ENCODE measurements around the gene TTC22.
"Not testable (repeated sequence)": the region's sequence is repeated elsewhere in the genome, so short reads cannot be mapped to it uniquely, and the experiment has no call there.

TTC22 gene

DNA sequence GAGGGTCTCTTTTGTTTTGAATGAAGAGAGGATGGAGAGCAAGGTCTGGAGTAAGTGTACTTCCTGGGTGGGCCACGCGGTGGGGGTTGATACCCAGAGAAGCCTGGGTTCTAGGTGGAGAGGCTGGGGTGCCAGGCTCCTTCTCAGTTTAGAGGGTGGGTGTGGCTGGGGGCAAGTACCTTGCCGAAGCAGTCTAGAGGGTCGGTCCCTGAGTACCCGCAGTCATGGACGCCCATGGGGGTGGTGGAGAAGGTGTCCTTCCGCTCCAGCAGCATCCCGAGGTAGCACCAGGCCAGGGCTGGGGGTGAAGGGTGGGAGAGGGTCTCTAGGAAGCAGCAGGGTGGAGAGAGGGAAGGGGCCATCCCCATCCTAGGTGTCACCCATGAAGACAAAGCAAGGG is 14.3 kb downstream of the TTC22 start:
- DNase-seq (ENCODE audit: low read depth in 3 of 3, low spot score in 1 of 3) = no peak

DNA sequence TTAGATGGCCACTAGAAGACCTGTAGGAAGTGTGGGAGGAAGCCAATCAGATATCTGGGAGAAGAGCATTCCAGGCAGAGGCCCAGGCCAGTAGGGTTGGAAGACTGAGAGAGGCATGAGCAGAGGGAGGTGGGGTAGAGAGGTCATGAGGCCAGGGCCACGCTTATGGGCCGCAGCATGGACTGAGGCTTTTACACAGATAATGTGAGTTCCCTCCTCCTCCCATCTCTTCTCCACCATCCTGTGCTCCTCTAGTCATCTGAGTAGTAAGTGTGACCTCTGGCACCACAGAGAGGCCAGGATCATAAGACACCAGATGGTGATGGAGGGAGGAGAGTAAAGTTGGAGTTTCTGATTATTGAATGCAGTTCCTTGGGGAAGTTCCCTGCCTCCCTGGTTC is 17.1 kb downstream of the TTC22 start:
- no peak for DNase-seq (ENCODE audit: low read depth in 3 of 3, low spot score in 1 of 3)

DNA sequence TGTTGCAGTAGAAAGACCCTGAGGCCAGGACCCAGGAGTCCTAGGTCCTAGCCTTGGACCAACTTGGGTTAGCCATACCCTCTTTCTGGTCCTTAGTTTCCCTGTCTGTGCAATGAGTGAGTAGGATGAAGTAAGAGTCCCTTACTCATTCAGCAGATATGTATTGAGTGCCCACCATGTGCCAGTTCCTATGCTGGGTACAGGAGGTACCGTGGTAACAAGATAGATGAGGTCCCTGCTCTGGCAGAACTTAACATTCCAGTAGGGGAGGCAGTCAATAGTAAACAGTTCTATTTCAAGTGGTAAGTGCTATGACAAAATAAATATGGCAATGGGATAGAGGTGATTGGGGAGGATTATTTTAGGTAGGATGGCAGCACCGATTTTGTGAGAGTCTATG is 18.5 kb downstream of the TTC22 start:
- DNase-seq (ENCODE audit: low read depth in 3 of 3, low spot score in 1 of 3) = no peak

DNA sequence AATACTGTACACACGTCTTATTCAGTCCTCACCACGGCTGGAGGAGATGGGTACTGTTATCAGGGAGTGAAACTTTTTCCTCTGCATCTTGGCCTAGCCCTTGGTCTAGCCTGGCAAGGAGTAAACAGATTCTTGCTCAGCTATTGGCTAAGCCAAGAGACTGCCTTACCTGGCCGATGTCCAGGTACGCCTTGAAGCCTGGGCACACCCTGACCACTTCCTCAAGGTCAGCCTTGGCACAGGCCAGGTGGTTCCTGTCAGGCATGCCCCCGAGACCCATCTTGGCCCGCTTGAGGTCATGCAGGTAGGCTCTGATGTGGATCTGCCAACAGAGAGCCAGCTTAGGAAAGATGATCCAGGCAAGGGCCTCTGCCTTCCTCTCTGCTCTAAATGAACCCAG is 19.0 kb downstream of the TTC22 start:
- no peak for DNase-seq (ENCODE audit: low read depth in 3 of 3, low spot score in 1 of 3)

DNA sequence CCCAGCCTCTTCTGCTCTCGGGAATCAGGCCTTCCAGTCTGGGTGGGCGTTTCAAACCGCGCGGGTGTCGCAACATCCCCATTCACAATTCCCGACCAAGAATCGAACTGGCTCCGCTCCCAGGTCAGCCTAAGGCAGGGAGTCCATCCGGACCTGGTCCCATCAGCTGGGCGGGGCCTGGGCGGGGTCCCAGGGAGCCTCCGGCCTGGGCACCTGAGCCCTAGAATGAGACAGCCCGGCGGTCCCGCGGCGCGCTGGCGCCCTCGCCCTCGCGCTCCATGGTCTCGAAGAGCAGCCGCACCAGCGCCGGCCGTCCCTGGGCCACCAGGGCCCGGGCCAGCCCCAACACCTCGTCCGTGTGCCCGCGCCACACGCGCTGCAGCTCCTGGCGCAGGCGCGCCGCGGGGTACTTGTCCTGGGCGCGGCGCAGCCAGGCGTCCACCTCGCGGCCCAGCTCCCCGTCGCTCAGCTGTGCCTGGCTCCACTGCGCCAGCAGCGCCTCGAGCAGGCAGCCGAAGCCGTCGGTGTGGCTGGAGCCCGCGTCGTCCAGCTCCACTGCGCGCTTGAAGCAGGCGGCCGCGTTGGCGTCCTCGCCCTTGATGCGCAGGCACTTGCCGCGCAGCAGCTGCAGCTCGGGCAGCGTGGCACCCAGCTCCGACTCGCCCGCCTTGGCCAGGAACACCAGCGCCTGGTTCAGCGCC is 19.9 kb downstream of the TTC22 start:
- no peak for DNase-seq (ENCODE audit: low read depth in 3 of 3, low spot score in 1 of 3)

DNA sequence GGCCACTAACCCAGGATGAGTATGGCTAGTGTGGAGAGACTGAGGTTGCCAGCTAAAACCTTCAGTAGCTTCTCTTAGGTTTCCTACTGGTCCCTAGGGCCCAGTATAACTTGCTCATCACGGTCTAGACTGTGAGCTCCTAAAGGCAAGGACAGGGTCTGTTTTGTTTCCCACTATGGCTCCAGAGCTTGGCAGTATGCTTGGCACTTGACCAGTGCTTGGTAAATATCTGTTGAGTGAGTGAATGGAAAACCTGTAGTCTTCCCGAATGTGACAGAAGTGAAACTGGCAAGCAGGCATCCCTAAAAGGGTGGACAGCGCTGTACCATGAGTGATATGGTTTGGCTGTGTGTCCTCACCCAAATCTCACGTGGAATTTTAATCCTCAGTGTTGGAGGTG is 23.7 kb downstream of the TTC22 start:
- DNase-seq (ENCODE audit: low read depth in 3 of 3, low spot score in 1 of 3) = no peak

DNA sequence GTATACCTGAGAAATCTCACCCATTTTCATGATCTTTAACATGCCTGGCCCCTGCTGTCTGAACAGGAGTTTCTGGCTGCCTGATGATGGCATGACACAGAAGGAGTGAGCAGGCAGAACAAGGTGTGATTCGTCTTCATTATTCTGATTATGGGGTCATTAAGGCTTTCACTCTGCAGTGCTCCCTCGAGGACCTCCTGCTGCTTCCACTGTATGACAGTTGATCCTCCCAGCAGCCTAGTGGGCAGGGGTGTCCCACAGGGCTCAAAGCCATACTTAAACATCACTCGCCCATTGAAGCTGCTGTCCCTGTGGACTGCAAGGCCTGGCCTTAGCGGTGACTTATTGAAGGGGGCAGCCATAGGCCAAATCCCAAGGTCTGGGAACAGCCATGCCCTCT is 24.1 kb downstream of the TTC22 start:
- no peak for DNase-seq (ENCODE audit: low read depth in 3 of 3, low spot score in 1 of 3)

DNA sequence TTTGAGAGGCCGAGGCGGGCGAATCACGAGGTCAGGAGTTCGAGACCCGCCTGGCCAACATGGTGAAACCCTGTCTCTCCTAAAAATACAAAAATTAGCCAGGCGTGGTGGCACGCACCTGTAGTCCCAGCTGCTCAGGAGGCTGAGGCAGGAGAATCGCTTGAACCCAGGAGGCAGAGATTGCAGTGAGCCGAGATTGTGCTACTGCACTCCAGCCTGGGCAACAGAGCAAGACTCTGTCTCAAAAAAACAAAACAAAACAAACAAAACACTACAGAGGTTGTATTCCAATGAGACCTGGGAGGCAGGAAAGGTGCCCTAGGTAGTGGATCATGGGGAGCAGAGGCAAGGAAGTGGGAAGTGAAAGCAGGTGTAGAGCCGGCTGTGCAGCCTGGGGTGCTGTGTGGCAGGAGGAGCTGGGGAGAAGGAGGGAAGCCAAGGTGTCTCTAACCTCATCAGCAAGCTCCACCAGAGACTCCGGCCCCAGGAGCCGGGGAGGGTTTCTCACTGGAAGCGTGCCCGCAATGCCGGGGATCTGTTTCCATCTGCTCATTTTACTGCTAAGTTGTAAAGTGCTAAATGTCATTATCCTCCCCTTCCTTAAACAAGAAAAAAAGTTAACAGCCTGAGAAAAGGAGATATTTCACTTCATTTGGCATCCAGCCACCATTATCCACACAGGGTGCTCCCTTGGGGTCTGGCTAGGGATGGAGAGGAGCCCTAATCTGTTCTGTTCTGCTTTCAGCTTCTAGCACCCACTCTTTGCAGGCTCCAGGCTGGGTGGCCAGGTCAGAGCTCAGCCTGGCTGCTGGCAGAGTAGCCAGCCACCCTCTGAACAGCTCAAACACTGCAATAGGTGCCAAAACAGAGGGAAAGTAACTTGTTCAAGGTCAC is 25.0 kb downstream of the TTC22 start:
- not testable (repeated sequence) for DNase-seq (ENCODE audit: low read depth in 3 of 3, low spot score in 1 of 3)

DNA sequence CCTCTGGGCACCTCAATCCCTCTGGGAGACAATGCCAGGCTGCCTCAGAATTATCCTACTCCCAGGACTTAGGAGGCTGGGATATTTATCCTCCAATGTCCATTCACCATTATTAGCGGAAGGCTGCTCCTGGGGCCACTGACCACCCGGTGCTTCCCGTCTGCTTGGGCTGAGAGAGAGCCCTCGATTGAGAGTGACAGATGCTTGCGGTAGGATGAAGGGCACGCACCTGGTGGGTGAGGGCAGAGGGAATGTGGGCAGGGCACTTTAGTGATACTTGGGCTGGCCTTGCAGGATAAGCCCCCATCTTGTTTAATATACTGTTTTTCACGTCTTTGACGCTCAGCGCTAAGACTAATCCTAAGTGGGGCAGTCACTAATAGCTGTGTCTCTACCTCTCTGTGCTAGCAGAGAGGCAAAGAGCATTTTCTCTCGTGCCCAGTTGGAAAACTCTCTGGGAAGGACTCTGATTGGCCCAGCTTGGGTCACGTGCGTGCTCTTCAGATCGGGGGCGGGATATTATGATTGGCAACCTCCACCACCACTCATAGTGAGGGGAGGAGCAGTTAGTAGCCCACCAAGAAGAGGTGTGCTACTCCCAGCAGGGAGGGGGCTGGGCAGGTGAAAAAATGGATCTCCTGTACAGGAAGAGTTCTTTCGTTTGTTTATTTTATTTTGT is 26.2 kb downstream of the TTC22 start:
- no peak for DNase-seq (ENCODE audit: low read depth in 3 of 3, low spot score in 1 of 3)

DNA sequence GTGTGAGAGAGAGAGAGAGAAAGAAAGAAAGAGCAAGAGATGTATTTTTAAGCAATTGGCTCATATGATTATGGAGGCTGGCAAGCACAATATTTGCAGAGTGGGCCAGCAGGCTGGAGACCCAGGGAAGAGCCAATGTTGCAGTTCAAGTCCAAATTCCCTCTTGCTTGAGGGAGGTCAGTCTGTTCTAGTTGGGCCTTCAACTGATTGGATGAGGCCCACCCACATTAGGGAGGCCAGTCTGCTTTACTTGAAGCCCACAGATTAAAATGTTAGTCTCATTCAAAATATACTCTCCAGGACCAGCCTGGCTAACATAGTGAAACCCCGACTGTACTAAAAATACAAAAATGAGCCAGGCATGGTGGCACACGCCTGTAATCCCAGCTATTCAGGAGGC is 28.2 kb downstream of the TTC22 start:
- DNase-seq (ENCODE audit: low read depth in 3 of 3, low spot score in 1 of 3) = no peak

DNA sequence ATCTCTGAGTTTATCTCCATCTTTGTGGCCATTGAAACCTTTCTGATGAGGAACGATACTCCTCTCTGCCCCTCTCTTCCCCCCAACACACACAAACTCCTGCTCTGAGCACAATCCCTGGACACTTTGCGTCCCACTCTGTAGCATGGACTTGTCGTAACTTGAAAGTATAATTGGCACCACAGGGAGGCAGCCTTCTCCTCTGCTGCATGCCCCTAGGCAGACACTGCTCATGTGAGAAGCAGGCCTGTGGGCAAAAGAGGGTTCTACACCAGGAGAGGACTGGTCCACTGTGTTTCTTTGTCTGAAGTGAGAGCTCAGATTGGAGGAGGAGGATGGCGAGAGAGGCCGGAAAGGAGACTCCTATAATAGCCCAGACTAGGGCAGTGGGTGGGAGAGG is 33.0 kb downstream of the TTC22 start:
- no peak for DNase-seq (ENCODE audit: low read depth in 3 of 3, low spot score in 1 of 3)

DNA sequence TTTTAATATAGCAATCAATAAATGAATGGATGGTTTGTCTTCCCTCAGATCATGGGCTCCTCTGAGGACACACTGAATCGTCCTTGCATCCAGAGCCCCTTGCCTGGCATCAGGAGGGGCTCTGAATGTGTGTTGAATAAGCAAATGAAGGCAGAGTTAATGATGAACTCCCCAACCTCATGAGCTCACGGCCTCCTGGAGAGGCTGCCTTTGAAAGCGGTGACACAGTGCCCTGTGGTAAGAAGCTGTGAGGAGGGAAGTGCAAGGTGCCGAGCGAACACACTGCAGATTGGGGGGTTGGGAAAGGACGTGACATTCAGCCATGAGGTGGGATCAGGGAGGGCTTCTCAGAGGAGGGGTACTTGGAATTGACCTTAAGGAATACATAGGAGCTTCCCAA is 33.6 kb downstream of the TTC22 start:
- DNase-seq (ENCODE audit: low read depth in 3 of 3, low spot score in 1 of 3) = no peak

DNA sequence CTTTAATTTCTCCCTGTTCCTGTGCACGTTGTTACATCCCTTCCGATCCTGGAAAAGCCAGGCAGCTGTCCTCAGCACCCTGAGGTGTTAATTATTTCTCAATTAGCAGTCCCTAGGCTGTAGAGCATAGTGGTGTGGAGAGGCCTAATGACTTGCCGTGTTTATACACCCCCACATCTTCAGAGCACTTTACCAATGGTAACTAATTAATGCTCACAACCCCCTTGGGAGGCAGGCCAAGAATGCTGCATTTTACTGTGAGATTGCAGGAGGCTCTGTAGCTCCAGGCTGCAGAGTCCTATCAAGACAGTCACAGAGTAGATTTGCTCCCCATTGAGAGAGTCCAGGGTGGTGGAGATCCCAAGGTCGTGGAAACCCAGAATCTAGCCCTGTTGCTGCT is 34.4 kb downstream of the TTC22 start:
- DNase-seq (ENCODE audit: low read depth in 3 of 3, low spot score in 1 of 3) = no peak

DNA sequence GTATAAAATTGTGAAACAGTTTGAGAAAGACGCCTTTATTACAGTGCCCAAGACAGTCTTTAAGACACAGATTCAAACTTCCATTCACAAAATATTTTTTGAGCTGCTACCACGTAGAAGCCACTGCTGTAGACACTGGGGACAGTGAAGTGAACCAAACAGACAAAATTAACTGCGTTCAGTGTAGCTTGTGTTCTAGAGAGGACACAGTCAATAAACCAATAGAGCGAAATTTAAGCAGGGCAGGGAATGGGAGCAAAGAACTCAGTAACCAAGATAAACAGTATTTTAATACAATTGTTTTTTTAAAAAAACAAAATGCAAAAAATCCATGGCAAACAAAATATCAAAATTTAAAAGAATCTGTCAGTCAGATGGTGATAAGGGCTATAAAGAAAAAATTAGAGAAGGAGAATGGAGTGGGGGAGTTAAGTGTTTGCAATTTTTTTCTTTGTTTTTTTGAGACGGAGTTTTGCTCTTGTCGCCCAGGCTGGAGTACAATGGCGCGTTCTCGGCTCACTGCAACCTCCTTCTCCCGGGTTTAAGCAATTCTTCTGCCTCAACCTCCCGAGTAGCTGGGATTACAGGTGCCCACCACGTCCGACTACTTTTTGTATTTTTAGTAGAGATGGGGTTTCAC is 36.1 kb downstream of the TTC22 start:
- DNase-seq (ENCODE audit: low read depth in 3 of 3, low spot score in 1 of 3) = no peak

DNA sequence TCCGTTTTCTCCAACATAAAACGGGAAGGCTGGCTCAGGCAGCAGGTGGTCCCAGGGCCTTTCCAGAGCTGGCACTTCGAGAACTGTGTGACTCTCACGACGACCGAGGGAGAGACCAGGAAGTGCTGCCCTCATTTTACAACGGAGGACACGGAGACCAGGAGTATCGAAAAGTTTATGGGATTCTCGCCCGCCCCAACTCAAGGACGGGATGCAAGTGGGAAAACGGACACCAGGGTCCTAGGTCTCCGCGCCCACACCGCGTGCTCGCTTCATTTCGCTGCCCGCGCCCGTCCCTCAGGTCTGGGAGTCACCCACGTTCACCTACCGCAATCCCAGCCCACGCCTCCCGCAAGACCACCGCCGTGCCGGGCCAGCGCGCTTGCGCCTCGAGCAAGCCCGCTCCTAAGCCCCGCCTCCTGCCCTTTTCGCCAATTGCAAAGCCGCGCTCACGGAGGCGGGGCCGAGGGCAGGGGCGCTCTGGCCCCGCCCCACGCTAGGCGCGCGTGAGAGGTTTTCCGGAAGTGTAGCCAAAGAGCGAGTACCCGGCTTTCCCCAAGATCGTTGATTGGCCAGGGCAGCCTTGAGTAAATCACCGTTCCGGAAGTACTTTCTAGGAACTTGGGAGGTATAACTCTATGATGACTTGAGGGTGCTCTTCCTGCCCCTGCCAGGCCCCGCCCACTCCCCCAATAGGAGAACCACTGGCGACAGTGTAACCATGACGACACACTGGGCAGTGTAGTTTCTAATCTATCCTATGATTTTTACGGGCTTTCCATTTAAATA is 36.8 kb downstream of the TTC22 start, which contains the start of gene PARS2:
PARS2 (minus strand) TSS at position 391 of the 789 bp plus-strand sequence. CDS start 5,362 bp downstream, outside the sequence.
- peak; percentile 86 to 91 (median 87) for DNase-seq (ENCODE audit: low read depth in 3 of 3, low spot score in 1 of 3)

DNA sequence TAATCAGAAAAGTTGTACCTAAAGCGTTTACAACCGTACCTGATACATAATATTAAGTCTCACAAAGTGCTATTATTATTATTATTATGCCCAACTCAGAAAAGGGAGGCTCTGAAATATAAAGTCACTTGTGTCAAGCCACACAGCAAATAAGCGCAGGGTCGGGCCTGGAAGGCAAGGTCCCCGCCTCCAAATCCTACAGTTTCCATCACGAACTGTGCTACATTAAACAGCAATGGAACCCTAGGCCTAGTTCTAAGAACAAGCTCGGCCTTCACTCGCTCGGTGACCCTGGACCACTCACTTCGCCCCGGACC is 37.3 kb downstream of the TTC22 start:
- DNase-seq (ENCODE audit: low read depth in 3 of 3, low spot score in 1 of 3) = no peak

DNA sequence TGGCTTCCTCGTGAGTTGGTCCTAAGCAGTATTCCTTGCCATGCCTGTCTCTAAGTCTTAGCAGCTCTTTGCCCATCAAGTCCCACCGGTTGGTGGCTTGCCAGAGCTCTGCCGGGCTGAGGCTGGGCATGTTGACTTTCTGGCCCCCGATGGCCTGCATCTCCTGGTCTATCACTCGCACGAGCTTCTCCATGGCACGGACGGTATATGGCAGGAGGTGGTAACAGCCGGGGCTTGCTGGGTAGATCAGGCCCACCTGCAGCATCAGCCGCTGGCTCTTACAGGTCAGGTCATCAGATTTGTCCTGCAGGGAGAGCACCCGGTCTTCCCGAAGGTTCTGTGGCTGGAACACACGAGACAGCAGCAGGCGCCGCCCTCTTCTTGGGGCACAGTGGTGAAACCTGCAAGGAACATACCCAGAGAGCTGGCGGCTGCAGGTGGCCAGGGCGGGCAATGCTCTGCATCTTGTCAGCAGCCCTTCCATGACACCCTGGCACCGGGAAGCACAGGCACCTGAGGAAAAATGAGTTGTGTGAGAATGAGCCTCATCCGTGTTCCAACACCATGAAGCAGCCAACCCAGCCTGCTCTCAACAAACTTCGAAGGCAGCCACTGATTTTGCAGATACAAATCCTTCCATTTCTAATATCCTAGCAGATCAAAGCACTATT is 42.3 kb downstream of the TTC22 start:
- no peak for DNase-seq (ENCODE audit: low read depth in 3 of 3, low spot score in 1 of 3)

DNA sequence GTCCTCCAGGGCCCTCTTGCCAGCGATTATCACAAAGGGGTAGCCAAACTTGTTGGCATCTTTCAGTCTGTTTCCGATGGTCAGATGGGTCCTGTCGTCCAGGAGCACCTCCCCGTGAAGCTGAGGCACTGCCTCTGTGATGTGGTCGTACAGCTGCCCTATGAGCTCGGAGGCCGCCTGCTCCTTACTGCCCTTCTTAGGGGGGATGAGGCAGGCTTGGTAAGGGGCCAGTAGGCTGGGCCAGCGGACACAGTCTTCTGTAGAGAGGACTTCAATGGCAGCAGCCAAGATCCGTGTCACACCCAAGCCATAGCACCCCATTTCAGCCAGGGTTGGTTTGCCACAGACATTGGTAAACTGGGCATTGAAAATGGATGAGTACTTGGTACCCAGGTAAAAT is 43.3 kb downstream of the TTC22 start:
- no peak for DNase-seq (ENCODE audit: low read depth in 3 of 3, low spot score in 1 of 3)

DNA sequence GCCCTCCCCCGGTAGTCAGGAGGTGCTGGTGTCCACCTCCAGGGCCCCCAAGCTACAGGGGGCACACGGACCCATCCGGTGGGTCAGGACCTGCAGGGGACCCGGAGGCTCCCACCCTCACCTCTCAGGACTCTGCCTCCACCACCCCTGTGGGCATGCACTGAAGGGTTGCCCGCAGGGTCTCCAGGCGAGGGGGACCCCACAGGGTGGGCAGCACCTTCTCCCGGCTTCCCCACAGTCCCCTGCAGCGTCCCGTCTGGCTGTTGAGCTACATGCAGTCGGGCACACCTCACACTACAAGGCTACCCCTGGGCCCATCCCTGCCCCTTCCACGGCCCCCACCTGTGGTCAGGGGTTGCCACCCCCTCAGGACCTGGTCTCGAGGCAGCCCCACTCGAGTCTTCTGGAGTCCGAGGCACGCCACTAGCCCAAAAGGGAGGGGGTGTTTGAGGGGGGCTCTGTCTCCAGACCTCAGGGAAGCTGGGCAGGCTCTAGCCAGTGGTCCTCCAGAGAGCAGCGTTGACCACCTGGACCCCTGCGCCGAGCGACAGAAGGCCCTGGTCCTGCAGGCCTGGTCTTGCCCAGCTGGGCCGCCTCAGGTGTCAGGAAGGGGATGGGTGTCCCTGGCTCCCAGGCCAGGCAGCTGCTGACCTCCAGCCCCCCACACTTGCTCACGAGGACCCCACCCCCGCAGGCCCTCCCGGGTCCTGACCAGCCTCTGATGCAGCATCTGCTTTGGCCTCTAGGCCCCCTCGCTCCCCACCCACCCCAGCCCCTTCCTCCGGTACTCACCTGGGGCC is 46.4 kb downstream of the TTC22 start:
- DNase-seq (ENCODE audit: low read depth in 3 of 3, low spot score in 1 of 3) = no peak
